GM23338 (cell line): ENCODE data around the gene GNL2. TPM values are rescaled to one million over a fixed set of nuclear protein-coding genes. Genes with fewer than 3 reads are reported as not detected.

Experiments used
- ATAC-seq: fragments of 200-7000 bp; cut with Tn5 transposase; 3 replicates; pipeline ENCODE4 v1.9.1; 2020
- DNase-seq: peaks from one replicate; pipeline ENCODE4 v3.0.0-alpha.2; 2015; ENCODE audit warnings: low spot score
- H2AFZ ChIP-seq: fragments of 200-600 bp; sonication (generic); 2 replicates; pipeline ENCODE4 v1.8.0; 2016; ENCODE audit warnings: antibody characterized with exemption, mild to moderate bottlenecking, moderate library complexity
- H3F3A ChIP-seq: fragments of 200-600 bp; sonication (generic); replicated peaks from 2 replicates; pipeline ENCODE4 v1.8.0; 2017; ENCODE audit warnings: antibody characterized with exemption, mixed run types, low read depth
- H3K27ac ChIP-seq: fragments of 200-600 bp; sonication (generic); 2 replicates; pipeline ENCODE4 v1.6.1; 2016; ENCODE audit warnings: low read depth
- H3K27me3 ChIP-seq: fragments of 200-600 bp; sonication (generic); 2 replicates; pipeline ENCODE4 v1.8.0; 2016; ENCODE audit warnings: mild to moderate bottlenecking, mixed run types, moderate library complexity; ENCODE audit not compliant: insufficient read depth
- H3K36me3 ChIP-seq: fragments of 200-600 bp; sonication (generic); 2 replicates; pipeline ENCODE4 v1.8.0; 2016; ENCODE audit warnings: mild to moderate bottlenecking; ENCODE audit not compliant: insufficient read depth
- H3K4me1 ChIP-seq: fragments of 200-600 bp; sonication (generic); 2 replicates; pipeline ENCODE4 v1.8.0; 2016; ENCODE audit warnings: mild to moderate bottlenecking, moderate library complexity; ENCODE audit not compliant: insufficient read depth
- H3K4me2 ChIP-seq: fragments of 200-600 bp; sonication (generic); 2 replicates; pipeline ENCODE4 v1.7.1; 2017; ENCODE audit warnings: mixed run types
- H3K4me3 ChIP-seq: fragments of 200-600 bp; sonication (generic); 2 replicates; pipeline ENCODE4 v1.6.1; 2016; ENCODE audit warnings: mixed run types
- H3K79me2 ChIP-seq: fragments of 200-600 bp; sonication (generic); replicated peaks from 2 replicates; pipeline ENCODE4 v1.8.0; 2017; ENCODE audit warnings: mild to moderate bottlenecking; ENCODE audit not compliant: insufficient read depth
- H3K9me2 ChIP-seq: fragments of 200-600 bp; sonication (generic); 2 replicates; pipeline ENCODE4 v1.8.0; 2017; ENCODE audit not compliant: insufficient read depth
- H4K20me1 ChIP-seq: fragments of 200-600 bp; sonication (generic); replicated peaks from 2 replicates; pipeline ENCODE4 v1.8.0; 2017; ENCODE audit warnings: mild to moderate bottlenecking; ENCODE audit not compliant: insufficient read depth
- H3K27ac Mint-ChIP-seq: 2 replicates; pipeline ENCODE4 v1.8.0; 2020; ENCODE audit warnings: inconsistent platforms, mild to moderate bottlenecking, moderate library complexity, mixed read lengths
- H3K27me3 Mint-ChIP-seq: 3 replicates; pipeline ENCODE4 v1.8.0; 2022; ENCODE audit warnings: low read depth, mild to moderate bottlenecking, moderate library complexity, mixed read lengths, inconsistent platforms; ENCODE audit not compliant: insufficient read depth, poor library complexity
- H3K36me3 Mint-ChIP-seq: 3 replicates; pipeline ENCODE4 v1.8.0; 2021; ENCODE audit warnings: low read depth, mild to moderate bottlenecking, inconsistent platforms, moderate library complexity, mixed read lengths
- H3K4me1 Mint-ChIP-seq: 3 replicates; pipeline ENCODE4 v1.8.0; 2020; ENCODE audit warnings: mild to moderate bottlenecking, inconsistent platforms, mixed read lengths
- H3K4me3 Mint-ChIP-seq: 3 replicates; pipeline ENCODE4 v1.8.0; 2021; ENCODE audit warnings: moderate library complexity, mild to moderate bottlenecking, inconsistent platforms, mixed read lengths
- H3K9me3 Mint-ChIP-seq: 3 replicates; pipeline ENCODE4 v1.8.0; 2020; ENCODE audit warnings: moderate library complexity, mild to moderate bottlenecking, inconsistent platforms, mixed read lengths
- EZH2 ChIP-seq: fragments of 200-600 bp; sonication (generic); IDR thresholded peaks from one replicate; pipeline ENCODE4 v1.8.0; 2017; ENCODE audit warnings: antibody characterized with exemption, mild to moderate bottlenecking, low read depth; ENCODE audit not compliant: unreplicated experiment
- EZH2phosphoT487 ChIP-seq: fragments of 200-600 bp; sonication (generic); IDR thresholded peaks from one replicate; pipeline ENCODE4 v1.8.1; 2018; ENCODE audit warnings: antibody characterized with exemption; ENCODE audit not compliant: unreplicated experiment
- JUNB ChIP-seq: IDR thresholded peaks from one replicate; pipeline ENCODE4 v1.6.1; 2016; ENCODE audit warnings: antibody characterized with exemption; ENCODE audit not compliant: unreplicated experiment
- POLR2AphosphoS5 ChIP-seq: IDR thresholded peaks from 2 replicates; pipeline ENCODE4 v1.6.1; 2016; ENCODE audit warnings: antibody characterized with exemption, low read depth
- STAT1 ChIP-seq: IDR thresholded peaks from one replicate; pipeline ENCODE4 v1.6.1; 2016; ENCODE audit warnings: antibody characterized with exemption; ENCODE audit not compliant: unreplicated experiment
- polyA plus RNA-seq: library from polyadenylated mRNA; unstranded; fragments of >200 nt; fragmentation: Nextera tagmentation; extraction: Ambion mirVana; gene quantifications from 2 replicates; pipeline ENCODE4 v1.2.1, GENCODE V29; 2016
- total RNA-seq: library from RNA; depleted of rRNA; stranded (reverse); fragments of >200 nt; shearing (Covaris generic); gene quantifications from 2 replicates; pipeline ENCODE4 v1.2.3, GENCODE V29; 2014
- TF ChIP-seq, protein P1 (sequence below), 2 experiments: fragments of 200-600 bp in 1 of 2; sonication (generic) in 1 of 2; conservative IDR thresholded peaks; 2 replicates each; pipeline versions ENCODE4 v1.5.1 to v1.6.1; 2016 to 2017; ENCODE audit warnings: antibody characterized with exemption in 2 of 2, low read depth in 2 of 2, mild to moderate bottlenecking in 2 of 2, moderate library complexity in 1 of 2

Gene GNL2
- total and polyA plus RNA-seq, 2 experiments from 2014 or later, result 78.4 to 121 TPM

DNA sequence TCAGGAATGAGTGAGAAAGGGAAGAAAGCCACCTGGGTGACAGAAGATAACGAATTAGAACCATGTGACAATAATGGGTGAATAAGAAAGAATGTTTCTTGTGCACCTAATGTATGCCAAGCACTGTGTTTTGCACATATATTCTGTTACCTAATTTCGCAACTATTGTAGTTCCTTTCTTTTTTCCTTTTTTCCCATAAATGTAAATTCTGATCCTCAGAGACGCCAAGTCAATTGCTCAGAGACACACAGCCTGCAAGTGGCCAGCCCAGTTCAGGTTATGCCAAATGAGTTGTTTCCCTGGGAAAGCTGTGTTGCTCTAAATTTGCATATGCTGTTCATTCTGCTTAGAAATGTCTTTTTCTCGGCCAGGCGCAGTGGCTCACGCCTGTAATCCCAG lies 40.7 kb upstream of the GNL2 start:
- Mint-ChIP-seq H3K27ac (no peak overlapping the region), H3K4me1 (peaks cover 14% of the 10 kb centered on the region; the same call in 2 of the 3 replicates), H3K4me3 (no peak overlapping the region), H3K27me3 (peaks cover 64% of the 10 kb centered on the region), H3K9me3 (no peaks in the 10 kb centered on the region), H3K36me3 (no peaks in the 10 kb centered on the region)
- Histone ChIP-seq H3K27ac (no peak overlapping the region), H4K20me1 (no peaks in the 10 kb centered on the region; the same call in none of the 2 replicates), H3K79me2 (no peaks in the 10 kb centered on the region), H2AFZ (no peak overlapping the region), H3K4me3 (no peak overlapping the region), H3K4me2 (no peak overlapping the region), H3K9me2 (0 out of 2 replicates have a peak, but pooled peaks cover 3% of the 10 kb centered on the region), H3K4me1 (peaks cover 11% of the 10 kb centered on the region; the same call in 1 of the 2 replicates), H3K36me3 (no peaks in the 10 kb centered on the region), H3F3A (no peaks in the 10 kb centered on the region), H3K27me3 (peaks cover 98% of the 10 kb centered on the region)
- TF ChIP-seq STAT1 (no peak), EZH2 (peak; percentile 43), POLR2AphosphoS5 (no peak)
- ATAC-seq, result no peak
- DNase-seq, result no peak

DNA sequence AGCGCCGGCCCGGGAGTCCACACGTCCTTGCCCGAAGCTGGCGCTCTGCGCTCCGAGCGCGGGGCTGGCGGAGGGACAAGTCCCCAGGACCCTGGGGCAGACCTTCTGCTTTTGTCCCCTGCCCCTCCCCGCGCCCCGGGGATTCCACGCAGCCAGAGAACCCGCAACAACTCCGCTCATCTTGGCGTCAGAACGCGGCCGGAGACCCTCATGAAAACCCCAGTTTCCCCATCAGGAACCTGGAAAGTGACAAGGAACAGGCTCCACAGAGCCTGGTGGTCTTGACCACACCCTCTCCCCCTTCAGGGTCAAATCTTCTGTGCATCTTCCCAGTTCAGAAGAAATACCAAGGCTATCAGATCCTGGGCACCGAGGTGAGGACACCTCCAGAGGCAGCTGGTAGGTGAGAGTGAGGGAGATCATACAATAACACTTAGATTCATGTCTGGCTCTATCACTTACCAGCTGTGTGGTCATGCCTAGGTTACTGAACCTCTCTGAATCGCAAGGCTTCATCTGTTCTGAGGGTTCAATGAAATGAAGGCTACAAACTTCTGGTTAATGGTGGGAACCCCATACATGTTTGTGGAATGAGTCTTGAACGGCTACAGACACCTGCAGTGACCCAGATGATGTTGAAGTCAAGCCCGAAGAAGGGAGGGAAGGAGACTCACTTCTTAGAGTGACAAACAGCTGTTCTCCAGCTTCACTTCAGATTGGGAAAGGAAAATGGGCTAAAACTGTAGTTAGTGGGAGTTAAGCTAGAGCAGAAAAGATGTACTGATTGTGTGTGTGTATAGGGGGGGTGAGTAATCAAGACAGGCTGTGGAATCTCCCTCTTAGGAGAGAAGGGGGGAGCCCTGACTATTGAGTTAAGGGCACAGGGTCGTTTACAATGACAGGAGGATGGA lies 39.5 kb upstream of the GNL2 start:
- TF ChIP-seq EZH2phosphoT487 (no peak), EZH2 (peak; percentile 50)
- Histone ChIP-seq H3F3A (no peaks in the 10 kb centered on the region), H3K79me2 (no peaks in the 10 kb centered on the region), H3K27ac (no peak overlapping the region), H3K9me2 (no peaks in the 10 kb centered on the region), H3K4me3 (peak overlapping the region; percentile 57), H3K4me2 (peak overlapping the region; percentile 79), H3K36me3 (no peaks in the 10 kb centered on the region), H2AFZ (peak overlapping the region; percentile 81), H3K4me1 (peaks cover 11% of the 10 kb centered on the region; the same call in 1 of the 2 replicates), H3K27me3 (peaks cover 99% of the 10 kb centered on the region), H4K20me1 (no peaks in the 10 kb centered on the region; the same call in none of the 2 replicates)
- peaks cover 14% of the 10 kb centered on the region; the same call in 2 of the 3 replicates for H3K4me1 Mint-ChIP-seq
- H3K27ac Mint-ChIP-seq, result no peak overlapping the region
- H3K9me3 Mint-ChIP-seq, result no peaks in the 10 kb centered on the region
- ATAC-seq, result no peak; the same call in 2 of the 3 replicates
- DNase-seq, result no peak
- no peaks in the 10 kb centered on the region for H3K36me3 Mint-ChIP-seq
- peak overlapping the region; percentile 67 for H3K4me3 Mint-ChIP-seq
- H3K27me3 Mint-ChIP-seq, result peaks cover 76% of the 10 kb centered on the region

DNA sequence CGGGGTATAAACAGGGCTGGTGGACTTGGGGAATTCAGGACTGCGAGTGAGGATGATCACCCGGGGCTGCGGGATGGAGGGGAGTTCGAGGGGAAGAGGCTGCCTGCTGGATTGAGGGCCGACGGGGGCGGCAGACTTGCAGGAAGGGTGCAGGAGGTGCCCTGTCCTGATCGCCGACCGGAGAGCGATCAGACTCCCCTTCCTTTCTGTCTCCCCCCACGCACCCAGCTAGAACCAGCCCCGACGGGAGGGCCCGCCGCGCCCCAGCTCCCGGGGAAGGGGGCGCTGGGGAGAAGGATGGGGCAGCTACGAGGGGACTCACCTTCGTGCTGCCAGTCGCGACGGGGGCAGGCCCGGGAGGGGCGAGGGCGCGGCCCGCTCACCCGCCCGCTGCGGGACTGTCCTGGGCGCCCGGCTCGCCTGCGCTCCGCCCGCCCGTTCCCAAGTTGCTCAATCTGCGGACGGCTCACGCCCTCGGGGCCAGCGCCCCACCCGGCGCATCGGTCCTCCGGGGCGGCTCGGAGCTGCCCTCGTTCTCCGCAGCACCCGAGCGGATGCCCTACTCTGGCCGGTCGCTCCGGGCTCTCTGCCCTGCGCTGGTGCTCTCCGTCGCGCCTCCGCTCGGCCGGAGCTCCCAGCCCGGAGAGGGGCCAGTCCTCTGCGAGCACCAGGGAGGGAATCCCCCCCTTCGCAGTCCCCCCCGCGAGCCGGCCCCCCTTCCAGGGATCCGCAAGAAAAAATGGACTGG lies 38.7 kb upstream of the GNL2 start, which contains the start of gene RSPO1:
Gene RSPO1, minus strand, starts transcription at position 649 of the 748 bp plus-strand sequence. CDS start 5,231 bp downstream, outside the sequence.
- DNase-seq (peak; percentile 46), ATAC-seq (peak; percentile 57)
- H3K4me2 ChIP-seq, result peak within 1 kb of the TSS; percentile 79
- Mint-ChIP-seq H3K9me3 (no peaks in the 10 kb centered on the region), H3K27me3 (peaks cover 85% of the 10 kb centered on the region), H3K4me3 (peak within 1 kb of the TSS; percentile 67), H3K4me1 (peaks cover 14% of the 10 kb centered on the region; the same call in 2 of the 3 replicates), H3K36me3 (no peaks in the 10 kb centered on the region), H3K27ac (no peak within 1 kb of the TSS)
- no peaks in the 10 kb centered on the region; the same call in none of the 2 replicates for H4K20me1 ChIP-seq
- H3F3A ChIP-seq, result no peaks in the 10 kb centered on the region
- no peak within 1 kb of the TSS for H3K27ac ChIP-seq
- no peaks in the 10 kb centered on the region for H3K9me2 ChIP-seq
- H2AFZ ChIP-seq, result peak within 1 kb of the TSS; percentile 81
- no peaks in the 10 kb centered on the region for H3K36me3 ChIP-seq
- peaks cover 11% of the 10 kb centered on the region; the same call in 1 of the 2 replicates for H3K4me1 ChIP-seq
- no peaks in the 10 kb centered on the region for H3K79me2 ChIP-seq
- peaks cover 100% of the 10 kb centered on the region for H3K27me3 ChIP-seq
- H3K4me3 ChIP-seq, result peak within 1 kb of the TSS; percentile 57
- no peak for TF ChIP-seq JUNB
- TF ChIP-seq, protein P1, sequence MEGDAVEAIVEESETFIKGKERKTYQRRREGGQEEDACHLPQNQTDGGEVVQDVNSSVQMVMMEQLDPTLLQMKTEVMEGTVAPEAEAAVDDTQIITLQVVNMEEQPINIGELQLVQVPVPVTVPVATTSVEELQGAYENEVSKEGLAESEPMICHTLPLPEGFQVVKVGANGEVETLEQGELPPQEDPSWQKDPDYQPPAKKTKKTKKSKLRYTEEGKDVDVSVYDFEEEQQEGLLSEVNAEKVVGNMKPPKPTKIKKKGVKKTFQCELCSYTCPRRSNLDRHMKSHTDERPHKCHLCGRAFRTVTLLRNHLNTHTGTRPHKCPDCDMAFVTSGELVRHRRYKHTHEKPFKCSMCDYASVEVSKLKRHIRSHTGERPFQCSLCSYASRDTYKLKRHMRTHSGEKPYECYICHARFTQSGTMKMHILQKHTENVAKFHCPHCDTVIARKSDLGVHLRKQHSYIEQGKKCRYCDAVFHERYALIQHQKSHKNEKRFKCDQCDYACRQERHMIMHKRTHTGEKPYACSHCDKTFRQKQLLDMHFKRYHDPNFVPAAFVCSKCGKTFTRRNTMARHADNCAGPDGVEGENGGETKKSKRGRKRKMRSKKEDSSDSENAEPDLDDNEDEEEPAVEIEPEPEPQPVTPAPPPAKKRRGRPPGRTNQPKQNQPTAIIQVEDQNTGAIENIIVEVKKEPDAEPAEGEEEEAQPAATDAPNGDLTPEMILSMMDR (conservative IDR thresholded peaks at IDR 0.05; ENCODE audit: low read depth in 2 of 2), result no peak
- peak; percentile 69 for TF ChIP-seq EZH2phosphoT487
